GM13977 (cell line): ENCODE results near the gene PINLYP.
"Not testable (repeated sequence)": the region's sequence is repeated elsewhere in the genome, so short reads cannot be mapped to it uniquely, and the experiment has no call there.

ENCODE experiments used
- DNase-seq: peaks from one replicate; pipeline ENCODE4 v3.0.0; 2012; ENCODE audit warnings: low spot score
- CTCF ChIP-seq: IDR thresholded peaks from 2 replicates; pipeline ENCODE4 v1.5.1; 2012; ENCODE audit warnings: mild to moderate bottlenecking, control low read depth; ENCODE audit not compliant: insufficient read depth; ENCODE audit errors: extremely low read depth, missing control alignments
- in situ Hi-C: fragments of 300-500 bp; cut with MboI; formaldehyde crosslinking; loops from one replicate; pipeline ENCODE4 v1.12.0; 2022; ENCODE audit warnings: low sequenced_read_pairs, low pct_unique_long_range_greater_than_20kb, mixed read lengths, inconsistent platforms; ENCODE audit not compliant: unreplicated experiment

Gene PINLYP

GRCh38 chr19:43582495-43582894 is 6.9 kb downstream of the PINLYP start:
- in situ Hi-C loops, result no loop called here
- no peak for DNase-seq
- no peak for TF ChIP-seq CTCF

- no peak for DNase-seq
- in situ Hi-C loops, result no loop called here
- no peak for TF ChIP-seq CTCF
Measured at GRCh38 chr19:43584484-43584883, 8.9 kb downstream of the PINLYP start.

- in situ Hi-C loops, result no loop called here
- DNase-seq, result no peak
- no peak for TF ChIP-seq CTCF
Measured at GRCh38 chr19:43586346-43586745, 10.7 kb downstream of the PINLYP start.

- DNase-seq, in situ Hi-C loops: not testable (repeated sequence)
Measured at GRCh38 chr19:43587029-43587428, 11.4 kb downstream of the PINLYP start.

- TF ChIP-seq CTCF, result no peak
- no peak for DNase-seq
- in situ Hi-C loops, result no loop called here
Measured at GRCh38 chr19:43589277-43589676, 13.7 kb downstream of the PINLYP start.

- TF ChIP-seq CTCF, result no peak
- no peak for DNase-seq
- in situ Hi-C loops, result no loop called here
Measured at GRCh38 chr19:43589678-43590077, 14.1 kb downstream of the PINLYP start.

GRCh38 chr19:43591904-43592772 is 16.5 kb downstream of the PINLYP start:
- no peak for DNase-seq
- in situ Hi-C loops, result no loop called here
- no peak for TF ChIP-seq CTCF
